Testis (tissue), 3 donors: Measurements from ENCODE around the gene TNFRSF4. TPM values are rescaled to one million over a fixed set of nuclear protein-coding genes. Genes with fewer than 3 reads are reported as not detected.

Experiments used
- DNase-seq: peaks from one replicate; pipeline ENCODE4 v3.0.0-alpha.2; 2019
- H3K27ac ChIP-seq, 2 donors: fragments of 200-600 bp; sonication (generic); one replicate each; pipeline ENCODE4 v1.5.1; 2019
- H3K27me3 ChIP-seq: fragments of 200-600 bp; sonication (generic); one replicate; pipeline ENCODE4 v1.5.1; 2019
- H3K36me3 ChIP-seq: fragments of 200-600 bp; sonication (generic); one replicate; pipeline ENCODE4 v1.5.1; 2017; ENCODE audit warnings: low read depth; ENCODE audit errors: missing control alignments
- H3K4me1 ChIP-seq: fragments of 200-600 bp; sonication (generic); one replicate; pipeline ENCODE4 v1.5.1; 2019
- H3K4me3 ChIP-seq, 2 donors: fragments of 200-600 bp; sonication (generic); one replicate each; pipeline ENCODE4 v1.5.1; 2017 to 2019
- H3K9me3 ChIP-seq: fragments of 200-600 bp; sonication (generic); one replicate; pipeline ENCODE4 v1.5.1; 2017
- POLR2A ChIP-seq: fragments of 450-650 bp; IDR thresholded peaks from one replicate; pipeline ENCODE4 v1.6.1; 2017; ENCODE audit warnings: antibody characterized with exemption, mild to moderate bottlenecking, moderate library complexity
- WGBS, 2 donors: methylation state at CpG; one replicate each; pipeline ENCODE4 v1.1.5; 2018; 5-methylcytosine and 5-hydroxymethylcytosine counted together
- intact Hi-C: fragments of 100-400 bp; cut with DNase I; formaldehyde crosslinking; loops from one replicate; pipeline ENCODE4 v1.15.1; 2023; ENCODE audit warnings: low total_unique reads
- polyA plus RNA-seq: library from polyadenylated mRNA; stranded (reverse); fragments of 350-450 nt; fragmentation: Illumina TruSeq; extraction: RNeasy Lipid Tissue Mini Kit (QIAGEN cat#74804); gene quantifications from one replicate; pipeline ENCODE4 v1.2.3, GENCODE V29; 2014; ENCODE audit warnings: low read depth, low replicate concordance; ENCODE audit not compliant: insufficient read depth
- total RNA-seq, 2 donors: library from RNA; depleted of rRNA; stranded (reverse); fragments of >200 nt; gene quantifications; one replicate each; pipeline ENCODE4 v1.2.3, GENCODE V29; 2016
- TF ChIP-seq, protein P1 (sequence below), 3 experiments: fragments of 450-650 bp in 2 of 3; fragments of 200-600 bp in 1 of 3; sonication (generic) in 1 of 3; IDR thresholded peaks; one replicate each; pipeline ENCODE4 v1.5.1; 2016 to 2019; ENCODE audit warnings: antibody characterized with exemption in 3 of 3, mild to moderate bottlenecking in 2 of 3, moderate library complexity in 1 of 3

The TNFRSF4 gene
- total and polyA plus RNA-seq, 3 donors from 2014 or later = 0.80 to 1.4 (median 0.87) TPM

DNA sequence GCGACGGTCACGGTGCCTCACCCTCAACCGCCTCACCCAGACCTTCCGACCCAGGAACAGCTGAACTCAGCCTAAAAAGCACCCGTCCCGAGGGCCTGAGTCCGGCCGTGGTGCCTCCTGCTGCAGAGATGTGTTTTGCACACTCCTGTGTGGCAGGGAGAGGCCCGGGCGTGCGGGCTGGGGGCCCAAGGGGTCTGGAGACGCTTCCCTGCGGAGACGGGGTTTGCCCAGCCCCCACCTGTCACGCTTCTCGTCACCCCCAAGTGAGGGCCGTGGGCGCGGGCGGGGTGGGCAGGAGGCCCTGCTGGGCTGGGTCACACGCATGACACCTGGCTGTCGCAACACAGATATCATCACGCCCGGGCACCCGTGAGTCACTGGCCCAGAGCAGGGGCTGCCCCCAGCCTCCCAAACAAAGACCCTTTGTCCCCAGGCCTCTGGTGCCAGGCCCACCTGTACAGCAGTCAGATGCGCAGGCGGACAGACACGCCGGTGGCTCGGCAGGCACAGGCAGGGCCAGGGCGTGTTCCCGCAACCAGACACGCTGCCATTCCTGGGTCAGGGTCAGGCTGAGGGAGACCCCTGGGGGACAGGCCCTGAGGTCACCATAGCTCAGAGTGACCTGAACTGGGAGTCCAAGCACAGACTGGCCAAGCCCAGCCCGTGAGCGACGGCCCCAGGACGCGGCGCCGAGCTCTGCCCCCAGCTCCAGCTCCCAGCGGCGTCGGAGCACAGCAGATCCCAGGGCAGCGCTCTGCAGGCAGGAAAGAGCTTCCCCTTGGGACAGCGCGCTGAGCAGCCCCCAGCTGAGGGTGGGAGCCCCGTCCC lies 24.1 kb upstream of the TNFRSF4 start:
- Histone ChIP-seq H3K9me3 (no peaks in the 10 kb centered on the region), H3K27me3 (no peaks in the 10 kb centered on the region), H3K4me3 (no peak overlapping the region), H3K36me3 (no peaks in the 10 kb centered on the region), H3K27ac (no peak overlapping the region), H3K4me1 (no peaks in the 10 kb centered on the region)
- 54 to 77% methylated on average over 10 to 47 of the region's 48 CpGs for WGBS, 2 donors
- intact Hi-C loops = no loop called here
- DNase-seq = no peak
- TF ChIP-seq POLR2A = no peak
- TF ChIP-seq, protein P1, sequence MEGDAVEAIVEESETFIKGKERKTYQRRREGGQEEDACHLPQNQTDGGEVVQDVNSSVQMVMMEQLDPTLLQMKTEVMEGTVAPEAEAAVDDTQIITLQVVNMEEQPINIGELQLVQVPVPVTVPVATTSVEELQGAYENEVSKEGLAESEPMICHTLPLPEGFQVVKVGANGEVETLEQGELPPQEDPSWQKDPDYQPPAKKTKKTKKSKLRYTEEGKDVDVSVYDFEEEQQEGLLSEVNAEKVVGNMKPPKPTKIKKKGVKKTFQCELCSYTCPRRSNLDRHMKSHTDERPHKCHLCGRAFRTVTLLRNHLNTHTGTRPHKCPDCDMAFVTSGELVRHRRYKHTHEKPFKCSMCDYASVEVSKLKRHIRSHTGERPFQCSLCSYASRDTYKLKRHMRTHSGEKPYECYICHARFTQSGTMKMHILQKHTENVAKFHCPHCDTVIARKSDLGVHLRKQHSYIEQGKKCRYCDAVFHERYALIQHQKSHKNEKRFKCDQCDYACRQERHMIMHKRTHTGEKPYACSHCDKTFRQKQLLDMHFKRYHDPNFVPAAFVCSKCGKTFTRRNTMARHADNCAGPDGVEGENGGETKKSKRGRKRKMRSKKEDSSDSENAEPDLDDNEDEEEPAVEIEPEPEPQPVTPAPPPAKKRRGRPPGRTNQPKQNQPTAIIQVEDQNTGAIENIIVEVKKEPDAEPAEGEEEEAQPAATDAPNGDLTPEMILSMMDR (IDR thresholded peaks at IDR 0.05) = no peak

DNA sequence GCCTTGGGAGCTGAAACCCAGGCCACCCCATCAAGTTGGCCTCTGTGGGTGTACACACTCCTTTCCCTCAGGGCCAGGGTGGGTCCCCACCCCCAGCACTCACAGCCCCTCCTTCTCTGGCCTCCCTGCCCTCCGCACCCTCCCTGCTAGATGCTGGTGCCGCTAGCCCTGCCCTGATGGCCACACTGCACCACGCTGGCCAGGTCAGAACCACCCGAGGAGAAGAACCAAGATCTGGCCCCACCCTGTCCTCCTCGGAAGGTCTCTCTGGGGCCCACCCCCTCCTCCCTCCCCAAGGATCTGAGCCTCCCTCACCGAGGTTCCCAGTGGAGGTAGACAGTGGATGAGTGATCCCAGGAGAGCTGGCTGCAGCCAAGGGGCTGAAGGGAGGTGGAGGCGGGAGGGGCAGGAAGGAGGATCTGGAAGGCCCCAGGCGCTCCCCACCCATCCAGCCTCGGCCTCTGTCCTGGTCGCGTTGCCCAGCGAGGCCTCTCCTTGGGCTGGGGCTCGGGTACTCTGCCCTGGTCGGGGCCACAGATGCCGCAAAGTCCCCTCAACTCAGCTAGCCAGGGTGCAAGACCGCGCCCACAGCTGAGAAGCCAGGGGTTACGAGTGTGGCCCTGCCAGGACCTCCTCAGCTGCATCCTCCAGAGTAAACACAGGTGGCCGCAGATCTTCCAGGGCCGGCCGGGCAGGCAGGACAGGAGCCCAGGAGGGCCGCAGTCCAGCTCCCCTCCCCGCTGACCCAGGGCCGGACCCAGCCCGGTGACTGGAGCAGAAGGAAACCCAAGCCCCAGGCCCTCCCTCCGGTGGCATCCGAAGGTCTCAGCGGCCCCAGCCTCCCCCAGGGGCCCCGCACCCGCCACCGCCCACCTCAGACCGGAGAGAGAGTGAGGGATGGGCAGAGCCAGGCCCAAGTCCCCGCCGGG lies 23.3 kb upstream of the TNFRSF4 start:
- 48 to 64% methylated on average over 12 to 32 of the region's 34 CpGs for WGBS, 2 donors
- no peak overlapping the region for H3K4me3 ChIP-seq
- H3K4me1 ChIP-seq = no peaks in the 10 kb centered on the region
- no peaks in the 10 kb centered on the region for H3K27me3 ChIP-seq
- no peak for DNase-seq
- H3K36me3 ChIP-seq = no peaks in the 10 kb centered on the region
- no peaks in the 10 kb centered on the region for H3K9me3 ChIP-seq
- no peak overlapping the region for H3K27ac ChIP-seq
- intact Hi-C loops = no loop called here
- TF ChIP-seq POLR2A = no peak
- TF ChIP-seq, protein P1 (IDR thresholded peaks at IDR 0.05) = no peak

DNA sequence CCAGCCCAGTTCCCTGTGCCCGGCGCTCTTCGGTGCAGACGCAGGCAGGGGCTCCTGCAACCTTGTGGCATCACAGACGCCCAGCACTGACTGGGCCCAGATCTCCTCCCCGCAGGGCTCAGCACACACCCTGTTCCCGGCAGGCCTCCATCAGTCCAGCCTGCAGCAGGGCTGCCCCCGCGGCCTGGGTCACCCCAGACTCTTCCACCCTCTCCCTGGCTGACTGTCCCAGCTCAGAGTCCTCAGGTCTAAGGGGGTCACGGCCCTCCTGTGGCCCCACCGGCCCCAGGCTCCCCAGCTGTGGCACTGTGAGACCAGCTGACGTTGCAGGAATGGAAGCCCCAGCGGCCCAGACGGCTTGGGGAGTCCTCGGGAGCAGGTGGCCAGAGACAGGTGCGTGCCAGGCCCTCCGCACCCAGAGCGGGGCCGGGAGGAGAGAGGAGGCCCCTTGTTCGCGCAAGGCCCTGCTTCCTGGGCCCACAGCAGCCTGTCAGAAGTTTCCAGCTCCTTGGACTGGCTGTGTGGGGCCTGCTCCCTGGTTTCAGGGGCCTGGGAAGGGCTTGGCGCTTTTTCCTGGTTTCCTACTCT lies 22.3 kb upstream of the TNFRSF4 start:
- Histone ChIP-seq H3K27me3 (no peaks in the 10 kb centered on the region), H3K4me3 (no peak overlapping the region), H3K27ac (no peak overlapping the region), H3K4me1 (no peaks in the 10 kb centered on the region), H3K36me3 (no peaks in the 10 kb centered on the region), H3K9me3 (no peaks in the 10 kb centered on the region)
- 81 to 86% methylated on average over 11 to 21 of the region's 22 CpGs for WGBS, 2 donors
- TF ChIP-seq, protein P1 (IDR thresholded peaks at IDR 0.05) = no peak
- no peak for DNase-seq
- intact Hi-C loops = no loop called here

DNA sequence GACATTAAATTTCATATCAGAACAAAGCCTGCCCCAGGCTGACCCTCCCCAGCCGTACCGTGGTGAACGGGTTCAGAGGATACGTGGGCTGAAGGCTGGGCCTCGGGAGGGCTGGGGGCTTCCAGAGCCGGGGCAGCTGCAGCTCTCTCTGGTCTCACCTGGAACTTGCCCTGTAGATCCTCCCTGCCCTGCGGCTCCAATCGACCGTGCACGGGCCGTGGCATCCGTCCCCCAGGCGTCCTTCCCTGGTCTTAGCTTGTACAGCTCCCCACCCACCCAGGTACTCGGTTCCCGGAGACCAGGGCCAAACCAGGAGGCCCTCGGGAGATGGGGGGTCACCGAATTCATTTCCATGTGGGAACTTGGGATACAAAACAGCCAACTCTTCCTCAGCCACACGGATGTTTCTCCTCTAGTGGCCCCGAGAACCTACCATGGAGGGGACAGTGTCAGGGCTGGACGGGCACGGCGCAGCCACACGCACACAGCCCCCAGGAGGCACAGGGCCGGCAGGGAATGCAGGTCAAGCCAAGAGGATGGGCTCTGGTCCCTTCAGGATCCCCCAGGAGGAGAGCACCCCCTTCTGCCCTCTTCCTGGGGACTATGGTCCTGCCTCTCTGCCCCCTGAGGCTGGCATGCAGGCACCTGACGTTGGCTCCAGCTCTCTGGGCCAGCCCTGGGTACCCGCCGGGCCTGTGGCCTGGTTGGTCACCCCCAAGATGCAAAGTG lies 21.2 kb upstream of the TNFRSF4 start:
- DNase-seq = no peak
- TF ChIP-seq POLR2A = no peak
- TF ChIP-seq, protein P1 (IDR thresholded peaks at IDR 0.05) = no peak
- peaks cover 10% of the 10 kb centered on the region for H3K4me1 ChIP-seq
- 89 to 92% methylated on average over 10 to 27 of the region's 27 CpGs for WGBS, 2 donors
- H3K27me3 ChIP-seq = no peaks in the 10 kb centered on the region
- intact Hi-C loops = no loop called here
- no peak overlapping the region for H3K4me3 ChIP-seq
- H3K36me3 ChIP-seq = no peaks in the 10 kb centered on the region
- no peak overlapping the region for H3K27ac ChIP-seq
- H3K9me3 ChIP-seq = no peaks in the 10 kb centered on the region
